ENCODE data around the gene RASA3.

RASA3 gene

DNA sequence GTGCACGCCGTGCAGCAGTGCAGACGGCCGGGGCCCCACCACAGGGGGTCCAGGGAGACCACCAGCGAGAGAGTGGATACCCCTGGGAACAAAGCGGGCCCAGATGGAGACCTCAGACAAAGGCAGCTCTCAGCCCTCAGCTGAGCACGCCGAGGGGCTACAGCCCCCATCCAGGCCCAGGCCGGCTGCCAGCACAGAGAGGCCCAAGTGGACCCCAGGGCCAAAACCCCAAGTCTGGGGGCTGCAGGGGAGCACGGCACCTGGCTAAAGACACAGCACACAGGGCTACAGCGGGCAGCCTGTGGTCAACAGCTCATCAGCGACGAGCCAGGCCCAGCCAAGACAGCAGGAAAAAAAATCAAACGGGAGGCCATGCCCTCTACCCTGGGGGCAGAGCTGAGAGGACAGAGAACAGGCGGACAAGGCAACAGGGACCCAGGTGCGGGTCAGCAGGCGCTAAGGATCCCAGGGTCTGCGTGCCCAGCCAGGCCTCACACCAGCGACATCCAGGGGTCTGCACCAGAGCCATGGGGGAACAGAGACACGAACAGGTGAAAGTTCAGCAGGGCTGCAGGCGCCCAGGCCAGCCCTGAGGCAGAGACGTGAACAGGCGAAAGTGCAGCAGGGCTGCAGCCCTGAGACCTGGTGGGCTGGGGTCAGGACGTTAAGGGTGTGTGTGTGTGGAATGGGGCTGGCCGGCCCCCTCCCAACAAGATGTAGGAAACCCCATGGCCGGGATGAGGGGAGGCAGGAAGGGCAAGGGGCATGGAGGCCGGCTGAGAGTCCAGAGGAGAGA is 34.3 kb downstream of the RASA3 start:
- no peak for DNase-seq

DNA sequence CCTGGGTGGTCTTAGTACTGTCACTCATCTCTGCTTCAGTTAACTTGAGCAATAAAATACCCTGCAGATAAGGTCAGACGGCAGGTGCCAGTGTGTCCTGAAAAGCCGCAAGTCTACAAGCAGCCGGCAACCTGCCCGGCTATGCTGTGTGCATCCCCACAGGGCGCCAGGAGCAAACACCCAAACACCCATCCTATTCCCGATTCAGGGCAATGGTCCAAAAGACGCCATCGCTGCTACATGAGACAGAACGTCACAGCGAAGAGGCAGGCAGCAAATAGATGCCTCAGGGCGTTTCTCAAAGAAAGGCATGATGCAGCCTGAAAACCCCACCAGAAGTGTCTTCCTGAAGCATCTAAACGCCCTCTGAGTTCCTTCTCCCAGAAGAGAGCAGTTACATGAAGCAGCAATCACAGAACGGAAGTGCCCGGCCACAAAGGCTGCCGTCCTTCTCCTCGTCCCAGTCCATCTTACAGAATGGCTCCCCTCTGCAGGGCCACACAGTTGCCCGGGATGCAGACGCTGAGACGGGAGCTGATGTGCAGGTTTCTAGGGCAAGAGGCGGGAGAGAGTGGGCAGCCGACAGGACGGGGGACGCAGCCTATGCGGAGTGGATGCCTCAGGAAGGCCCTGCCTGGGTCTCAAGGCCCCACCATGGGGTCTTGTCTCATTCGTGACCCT is 35.1 kb downstream of the RASA3 start:
- no peak for DNase-seq

DNA sequence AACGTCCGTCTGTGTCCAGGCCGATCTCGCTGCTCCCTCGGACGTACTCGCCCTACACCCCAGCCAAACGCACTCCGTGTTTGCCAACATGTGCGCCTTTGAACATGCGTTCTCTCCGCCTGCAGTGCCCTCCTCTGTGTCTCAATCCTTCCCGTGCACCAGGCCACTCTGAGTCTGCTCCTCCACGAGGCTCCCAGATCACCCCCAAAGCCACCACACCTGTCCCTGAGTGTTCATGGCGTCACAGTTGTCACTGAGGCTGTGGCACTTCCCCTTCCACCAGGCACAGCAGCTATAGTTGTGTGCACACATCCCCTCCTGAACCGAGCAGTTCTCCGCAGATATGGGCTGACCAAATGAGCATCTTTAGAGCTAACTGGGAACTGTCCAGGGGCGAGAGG is 35.6 kb downstream of the RASA3 start:
- DNase-seq, result no peak

DNA sequence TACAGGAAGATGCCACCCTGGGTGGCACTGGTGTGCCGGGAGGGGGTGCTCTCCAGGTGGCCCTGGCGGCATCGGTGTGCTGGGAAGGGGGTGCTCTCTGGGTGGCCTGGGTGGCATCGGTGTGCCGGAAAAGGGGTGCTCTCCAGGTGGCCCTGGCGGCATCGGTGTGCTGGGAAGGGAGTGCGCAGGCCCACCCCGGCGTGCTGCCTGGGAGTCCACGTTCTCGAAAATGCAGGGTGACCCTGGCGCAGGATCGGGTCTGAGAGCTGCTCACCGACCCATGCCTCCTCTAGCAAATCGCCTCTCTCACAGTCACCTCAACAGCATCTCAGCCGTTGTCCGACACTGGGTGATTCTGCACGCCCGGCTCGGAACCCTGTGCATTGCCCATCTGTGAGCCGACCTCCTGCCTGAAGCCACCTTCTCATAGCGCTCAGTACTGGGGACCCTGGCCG is 36.4 kb downstream of the RASA3 start:
- DNase-seq, result no peak

DNA sequence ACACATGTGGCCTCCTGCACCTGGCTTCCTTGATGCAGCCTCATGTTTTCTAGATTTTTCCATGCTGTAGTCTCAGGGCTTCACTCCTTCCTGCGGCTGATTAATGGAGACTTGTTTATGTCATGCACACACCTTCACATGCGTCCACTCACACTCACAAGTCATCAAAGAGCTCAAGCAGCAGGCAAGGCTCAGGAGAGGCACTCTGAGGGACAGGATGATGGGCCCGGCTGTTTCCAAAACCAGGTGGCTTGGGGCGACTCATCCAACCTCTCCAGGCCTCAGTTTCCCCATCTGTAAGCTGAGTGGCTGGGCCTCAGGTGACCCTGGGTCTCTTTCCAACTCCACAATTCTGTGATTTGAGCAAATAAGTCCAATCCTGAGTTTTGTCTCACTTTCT is 36.9 kb downstream of the RASA3 start:
- DNase-seq, result no peak

DNA sequence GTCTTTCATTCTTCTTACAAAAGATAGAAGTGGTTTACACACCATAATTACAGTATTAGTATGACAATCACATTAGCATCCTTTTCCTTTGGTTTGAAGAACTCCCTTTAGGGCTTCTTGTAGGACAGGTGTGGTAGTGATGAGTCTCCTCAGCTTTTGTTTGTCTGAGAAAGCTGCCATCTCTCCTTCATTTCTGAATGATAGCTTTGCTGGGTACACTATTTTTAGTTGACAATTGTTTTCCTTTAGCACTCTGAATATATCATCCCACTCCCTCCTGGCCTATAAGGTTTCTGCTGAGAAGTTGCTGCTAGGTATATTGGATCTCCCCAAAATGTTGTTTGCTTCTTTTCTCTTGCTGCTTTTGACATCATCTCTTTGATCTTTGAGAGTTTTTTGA is 39.3 kb downstream of the RASA3 start:
- DNase-seq, result no peak

DNA sequence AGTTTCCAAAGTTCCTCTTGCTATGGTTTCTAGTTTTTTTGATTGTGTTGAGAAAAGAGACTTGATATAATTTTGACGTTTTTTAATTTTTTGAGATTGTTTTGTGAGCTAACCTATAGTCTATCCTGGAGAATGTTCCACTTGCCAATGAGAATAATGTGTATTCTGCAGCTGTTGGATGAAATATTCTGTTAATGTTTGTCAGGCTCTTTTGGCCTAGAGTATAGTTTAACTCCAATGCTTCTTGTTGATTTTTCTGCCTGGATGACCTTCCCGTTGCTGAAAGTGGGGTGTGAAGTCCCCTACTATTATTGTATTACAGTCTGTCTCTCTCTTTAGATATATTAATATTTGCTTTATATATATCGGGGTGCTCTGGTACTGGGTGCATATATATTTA is 40.0 kb downstream of the RASA3 start:
- no peak for DNase-seq

DNA sequence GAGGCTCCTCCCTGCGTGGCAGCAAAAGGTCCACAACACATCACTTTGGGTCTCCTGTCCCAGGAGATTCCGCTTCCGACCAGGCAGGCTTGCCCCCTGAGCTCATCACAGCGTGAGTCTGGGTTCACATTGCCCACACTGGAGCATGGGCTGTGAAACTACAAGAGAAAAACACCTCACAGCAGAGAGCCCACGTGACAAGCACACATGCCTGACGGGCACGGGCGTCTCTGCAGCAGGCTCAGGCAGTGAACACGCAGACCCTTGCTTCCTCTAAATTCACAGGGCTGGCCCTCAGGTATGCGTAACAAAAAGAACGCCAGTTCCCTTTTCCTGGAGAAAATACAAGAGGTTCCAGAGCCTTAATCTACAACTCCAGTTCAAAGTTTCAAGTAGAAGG is 41.9 kb downstream of the RASA3 start:
- DNase-seq, result no peak

DNA sequence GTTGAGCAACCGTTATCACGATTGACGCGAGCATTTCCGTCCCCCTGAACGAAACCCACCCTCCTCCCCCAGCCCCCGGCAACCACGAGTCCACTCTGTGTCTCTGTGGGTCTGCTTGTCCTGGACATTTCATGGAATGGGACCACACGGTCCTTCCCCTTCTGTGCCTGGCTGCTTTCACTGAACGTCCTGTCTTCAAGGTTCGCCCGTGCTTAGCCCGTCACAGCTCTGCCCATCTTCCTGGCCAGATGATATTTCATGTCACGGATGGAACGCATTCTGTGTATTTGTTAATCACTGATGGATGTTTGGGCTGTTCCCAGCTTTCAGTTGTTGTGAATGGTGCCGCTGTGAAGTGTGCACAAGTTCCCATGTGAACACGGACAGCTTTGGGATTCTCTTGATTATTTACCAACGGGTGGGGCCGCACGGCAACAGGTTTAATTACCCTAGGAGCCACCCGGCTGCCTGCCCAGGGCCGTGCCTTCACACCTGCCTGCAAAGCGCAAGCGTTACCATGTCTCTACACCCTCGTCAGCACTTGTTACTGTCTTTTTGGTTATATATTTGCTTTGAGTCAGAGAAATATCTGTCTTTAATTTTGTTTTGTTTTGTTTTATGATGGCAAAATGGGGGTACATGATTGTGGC is 42.5 kb downstream of the RASA3 start:
- DNase-seq, result no peak

DNA sequence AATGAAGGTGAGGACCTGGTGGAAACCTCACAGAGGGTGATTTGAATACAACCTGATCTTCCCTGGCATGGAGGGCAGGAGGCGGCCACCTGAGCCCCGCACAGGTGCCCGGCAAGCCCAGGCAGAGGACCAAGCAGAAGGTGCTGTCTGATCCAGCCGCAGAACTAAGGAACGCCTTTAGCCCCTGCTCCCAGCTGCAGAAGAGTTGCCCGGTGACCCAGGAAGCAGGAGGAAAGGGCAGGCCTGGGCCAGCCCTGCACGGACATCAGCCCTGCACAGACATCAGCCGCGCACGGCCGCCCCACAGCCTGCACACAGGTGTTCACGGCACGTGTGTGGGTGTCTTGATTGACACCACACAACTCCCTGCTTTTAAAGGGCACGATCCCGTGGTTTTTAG is 43.1 kb downstream of the RASA3 start:
- DNase-seq, result no peak

DNA sequence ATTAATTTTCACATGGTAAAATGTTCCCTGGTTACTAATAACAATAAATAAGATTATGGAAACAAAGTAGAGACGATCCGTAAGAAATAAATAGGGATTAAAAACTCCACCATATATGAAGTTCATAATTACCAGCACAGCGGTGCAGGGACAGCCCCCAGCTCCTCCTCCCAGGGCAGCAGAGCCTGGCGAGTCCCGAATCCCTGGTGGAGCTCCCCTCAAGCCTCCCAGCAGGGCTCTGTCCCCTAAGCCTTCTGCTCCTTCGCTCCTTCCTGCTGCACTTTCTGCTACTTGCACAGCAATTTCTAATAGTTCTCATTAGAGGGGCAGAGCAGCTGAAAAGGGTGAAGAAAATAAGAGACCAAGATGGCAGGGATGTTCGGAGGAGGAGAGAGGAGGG is 43.6 kb downstream of the RASA3 start:
- no peak for DNase-seq

DNA sequence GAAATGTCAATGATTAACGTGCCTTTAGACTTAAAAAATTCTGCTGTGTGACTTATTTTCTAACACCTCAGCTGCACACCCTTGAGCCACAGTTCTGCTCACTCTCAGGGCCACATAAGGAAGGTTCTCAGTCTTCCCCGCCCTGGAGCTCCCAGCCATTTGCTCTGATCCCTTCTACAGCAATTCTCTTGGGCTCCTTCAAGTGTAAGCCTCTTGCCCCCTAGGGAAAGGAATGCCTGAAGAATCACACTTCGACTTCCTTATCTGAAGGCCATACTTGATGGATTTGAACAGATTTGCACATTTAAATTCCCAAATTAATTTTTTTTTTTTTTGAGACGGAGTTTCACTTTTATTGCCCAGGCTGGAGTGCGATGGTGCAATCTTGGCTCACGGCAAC is 44.2 kb downstream of the RASA3 start:
- no peak for DNase-seq

DNA sequence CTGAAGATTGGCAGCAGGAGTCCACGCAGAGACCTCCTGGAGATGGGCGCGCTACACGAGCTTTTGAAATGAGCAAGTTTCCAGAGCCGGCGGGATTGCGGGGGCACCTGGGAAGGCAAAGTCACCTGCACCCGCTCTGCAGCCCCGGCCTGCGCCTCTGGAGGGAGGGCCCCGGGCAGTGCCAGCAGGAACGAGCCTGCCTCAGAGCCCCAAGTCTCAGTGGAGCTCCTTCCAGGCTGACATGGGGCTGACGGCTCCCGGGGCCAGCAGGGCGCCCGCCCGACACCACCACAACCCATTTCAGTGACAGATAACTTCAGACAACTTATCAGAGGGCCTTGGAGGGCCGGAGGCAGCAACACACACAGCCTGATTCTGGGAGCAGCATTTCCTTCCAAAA is 45.0 kb downstream of the RASA3 start:
- DNase-seq, result no peak

DNA sequence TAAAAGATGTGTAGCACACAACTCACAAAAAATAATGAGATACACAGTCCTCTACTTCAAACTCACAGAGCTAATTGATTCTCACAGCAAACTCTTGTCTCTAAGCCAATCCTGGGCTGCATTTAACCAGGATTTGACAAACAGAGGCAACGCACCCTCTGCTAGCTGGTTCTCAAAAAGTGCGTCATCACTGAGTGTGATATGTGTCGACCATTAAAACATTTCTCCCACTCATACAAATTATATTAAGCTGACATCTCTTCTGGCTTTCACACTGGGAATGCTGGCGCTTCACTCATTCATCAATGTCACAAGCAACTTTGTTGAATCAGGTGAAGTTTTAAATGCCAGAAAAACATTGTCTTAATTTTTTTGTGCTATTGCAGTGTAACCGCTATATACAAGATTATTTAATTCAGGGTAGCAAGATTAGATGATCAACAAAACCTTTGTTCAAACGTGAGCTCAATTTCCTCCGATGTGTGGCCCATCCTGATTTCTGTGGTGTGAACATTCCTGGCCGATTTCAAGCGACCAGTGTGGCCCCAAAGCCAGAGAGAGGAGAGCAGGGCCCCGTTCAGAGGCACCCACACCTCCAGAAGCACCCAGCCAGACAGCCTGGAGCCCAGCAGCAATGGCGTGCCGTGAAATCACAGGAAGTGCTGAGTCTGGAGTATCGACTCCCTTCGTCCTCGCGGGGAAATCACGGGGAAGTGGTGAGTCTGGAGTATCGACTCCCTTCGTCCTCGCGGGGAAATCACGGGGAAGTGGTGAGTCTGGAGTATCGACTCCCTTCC is 49.4 kb downstream of the RASA3 start:
- DNase-seq, result no peak

DNA sequence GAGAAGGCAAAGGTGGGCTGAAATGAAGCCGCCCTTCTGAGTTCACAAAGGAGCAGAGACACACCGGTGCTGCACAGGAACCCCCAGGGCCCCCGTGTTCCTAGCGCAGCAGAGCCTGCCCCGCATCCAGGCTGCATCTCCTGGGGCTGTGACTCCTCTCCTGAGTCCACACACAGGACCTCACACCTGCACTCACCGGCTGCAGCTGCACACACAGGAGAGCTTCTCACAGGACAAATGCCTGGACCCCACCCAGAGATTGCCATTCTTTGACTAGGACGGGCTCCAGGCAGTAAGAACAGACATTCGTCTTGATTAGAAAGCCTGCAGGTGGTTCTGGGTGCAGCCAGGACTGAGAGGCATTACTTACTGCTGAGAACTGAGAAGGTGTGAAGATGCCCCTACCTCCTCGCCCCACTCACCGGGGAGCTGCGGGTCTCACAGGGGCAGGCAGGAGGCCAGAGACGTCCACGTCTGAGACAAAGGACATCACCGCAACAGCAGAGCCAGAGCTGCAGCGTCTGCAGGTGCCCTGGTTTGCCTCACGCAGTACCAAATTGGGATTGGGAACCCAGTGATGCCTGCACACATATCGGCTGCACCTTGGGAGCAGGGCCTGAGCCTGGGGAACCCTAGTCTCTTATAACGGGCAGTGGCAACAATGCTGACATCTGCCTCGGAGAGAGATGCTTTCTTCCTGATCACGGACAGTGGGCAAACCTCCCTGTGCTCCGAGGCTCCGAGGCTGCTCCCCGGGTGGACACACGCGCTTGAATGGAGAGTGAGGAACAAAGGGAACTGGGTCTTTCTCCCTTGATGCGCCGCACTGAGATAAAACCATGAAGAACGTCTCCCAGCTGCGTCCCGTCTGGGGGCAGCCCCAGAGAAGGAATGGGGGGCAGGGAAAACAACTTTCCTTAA is 50.4 kb downstream of the RASA3 start:
- no peak for DNase-seq

DNA sequence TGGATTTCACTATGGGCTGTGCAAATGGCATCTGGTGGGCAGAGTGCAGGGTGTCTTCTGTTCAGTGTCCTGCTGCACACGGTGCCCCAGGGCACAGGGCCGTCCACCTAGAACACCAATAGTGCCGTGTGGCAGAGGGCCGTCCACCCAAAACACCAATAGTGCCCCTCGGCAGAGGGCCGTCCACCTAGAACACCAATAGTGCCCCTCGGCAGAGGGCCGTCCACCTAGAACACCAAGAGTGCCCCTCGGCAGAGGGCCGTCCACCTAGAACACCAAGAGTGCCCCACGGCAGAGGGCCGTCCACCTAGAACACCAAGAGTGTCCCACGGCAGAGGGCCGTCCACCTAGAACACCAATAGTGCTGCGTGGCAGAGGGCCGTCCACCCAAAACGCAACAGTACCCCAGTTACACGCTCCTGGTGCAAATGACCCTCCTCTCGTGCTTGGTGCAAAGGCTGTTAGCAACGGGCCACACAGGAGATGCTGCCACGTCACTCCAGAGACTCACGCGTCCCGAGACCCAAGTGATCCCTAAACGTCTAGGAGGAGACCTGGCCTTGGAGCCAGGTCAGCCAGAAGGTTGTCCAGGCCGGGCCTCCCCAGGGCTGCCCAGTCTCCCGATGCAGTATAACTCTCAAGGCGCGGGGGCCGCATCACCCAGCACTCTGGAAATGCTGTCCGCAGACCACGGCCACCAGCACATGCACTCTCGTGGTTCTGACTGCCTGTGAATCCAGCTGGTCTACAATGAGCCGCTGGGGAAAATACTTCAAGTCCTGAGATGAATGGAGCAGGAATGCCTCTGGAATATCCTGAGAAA is 51.5 kb downstream of the RASA3 start:
- no peak for DNase-seq

DNA sequence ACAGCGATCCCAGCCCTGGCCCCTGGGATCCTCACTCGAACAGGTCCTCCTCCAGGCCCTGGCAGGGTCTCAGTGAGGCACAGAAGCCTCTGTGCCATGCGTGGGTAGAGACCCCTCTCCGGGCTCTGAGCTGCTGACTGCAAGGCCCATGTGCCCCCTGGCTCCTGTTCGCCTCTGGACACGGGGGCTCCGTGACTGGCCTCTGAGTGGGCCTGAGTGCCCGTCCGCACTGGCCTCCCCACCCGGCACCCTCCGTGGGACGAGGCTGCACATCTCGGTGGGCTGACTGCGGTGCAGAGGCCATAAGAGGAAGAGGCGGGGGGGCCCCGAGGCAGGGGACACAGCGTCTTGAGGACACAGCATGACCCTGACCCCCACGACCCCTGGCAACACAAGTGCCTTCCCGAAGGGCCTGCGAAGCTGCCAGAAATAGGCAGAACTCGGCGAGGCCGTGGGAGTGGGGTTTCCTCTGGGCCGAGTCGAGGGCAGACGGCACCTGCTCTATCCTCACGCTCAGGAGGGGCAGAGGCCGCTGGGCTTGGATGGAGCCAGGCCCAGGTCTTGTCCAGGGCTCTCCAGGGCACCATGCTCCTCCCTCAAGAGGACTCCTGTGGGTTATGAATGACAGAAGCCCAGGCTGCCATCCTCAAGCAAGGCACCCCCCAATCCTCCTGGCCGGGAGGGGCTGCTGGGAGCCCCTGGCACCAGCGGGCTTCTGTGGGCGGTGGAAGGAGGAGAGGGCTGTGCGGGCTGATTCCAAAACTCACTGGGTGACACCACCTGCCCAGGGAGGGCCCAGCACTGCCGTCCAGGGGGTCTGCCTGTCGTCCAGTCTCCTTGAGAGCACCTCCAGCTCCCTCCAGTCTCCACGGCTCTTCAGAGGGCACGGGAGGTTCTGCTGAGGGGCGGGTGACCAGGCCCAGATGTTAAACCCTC is 52.6 kb downstream of the RASA3 start:
- DNase-seq, result no peak

DNA sequence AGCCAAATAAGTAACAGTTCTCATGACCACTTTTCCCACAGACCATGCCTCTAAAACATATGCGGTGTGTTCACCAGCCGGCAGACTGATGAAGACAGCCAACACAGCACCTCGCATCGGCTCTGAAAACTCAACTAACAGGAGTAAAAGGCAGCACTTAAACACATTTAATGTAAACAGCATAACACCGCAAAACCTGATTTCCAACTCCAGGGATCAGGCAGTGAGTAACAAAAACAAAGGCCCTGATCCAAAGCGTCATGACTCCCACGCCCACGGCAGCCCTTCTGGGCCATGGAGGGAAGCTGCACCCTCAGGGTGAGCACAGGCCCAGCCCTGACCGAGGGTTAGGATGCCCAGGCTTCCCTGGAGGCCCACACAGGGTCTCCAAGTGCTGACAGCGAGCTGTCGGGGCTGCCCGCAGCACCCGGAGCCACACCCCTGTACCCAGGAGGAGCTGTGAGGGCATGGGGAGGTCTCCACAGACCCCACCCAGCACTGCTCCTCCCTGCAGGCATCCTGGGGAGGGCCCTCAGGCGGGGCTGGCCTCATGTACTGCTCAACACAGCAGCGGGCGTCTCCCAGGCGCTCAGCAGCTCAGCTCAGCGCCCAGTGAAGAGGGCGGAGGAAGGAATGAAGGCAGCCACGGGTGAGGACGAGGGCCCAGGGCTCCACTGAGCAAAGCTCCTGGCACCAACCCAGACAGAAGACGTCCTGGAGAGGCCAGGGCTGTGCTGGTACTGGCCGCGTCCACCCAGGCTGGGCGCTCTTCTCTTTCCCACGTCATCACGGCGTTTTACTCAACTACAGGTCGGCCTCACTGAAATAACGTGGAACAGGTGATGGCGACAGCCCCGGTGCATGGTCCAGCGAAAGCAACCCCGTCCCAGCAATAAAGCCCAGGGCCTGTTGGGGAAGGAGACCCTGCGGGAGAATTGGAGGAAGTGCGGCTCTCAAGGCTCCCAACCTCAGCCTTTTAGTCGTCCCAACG is 53.7 kb downstream of the RASA3 start:
- no peak for DNase-seq

DNA sequence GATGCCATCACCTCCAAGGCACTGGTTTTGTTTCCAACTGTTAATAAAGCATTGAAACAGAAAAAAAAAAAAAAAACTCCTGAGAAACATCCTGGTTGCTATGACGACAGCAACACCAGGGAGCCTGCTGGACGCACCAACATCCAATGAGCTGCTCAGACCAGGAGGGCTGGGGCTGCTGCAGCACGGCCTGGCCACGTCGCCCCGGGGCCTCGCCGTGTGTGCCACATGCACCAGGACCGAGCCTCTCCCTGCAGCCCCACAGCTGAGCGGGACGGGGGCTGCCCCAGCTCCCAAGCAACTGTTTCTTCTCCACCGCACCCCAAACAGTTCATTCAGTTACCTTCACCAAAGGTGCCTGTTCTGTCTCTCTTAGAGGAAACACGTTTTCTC is 54.5 kb downstream of the RASA3 start:
- no peak for DNase-seq

All from stimulated activated CD4-positive, alpha-beta T cell treated with anti-CD3 and anti-CD28 coated beads, Interleukin-2, amount 100 ng/mL, for 48 hours (primary cell).